Activated CD8-positive, alpha-beta memory T cell treated with anti-CD3 and anti-CD28 coated beads for 1 hour (primary cell): Measurements from ENCODE around the gene TELO2.

Experiments
- DNase-seq, 2 donors: peaks; one replicate each; pipeline ENCODE4 v3.0.0-alpha.2; 2020; ENCODE audit warnings: low read depth in 1 of 2; ENCODE audit errors: extremely low read depth in 1 of 2

TELO2 gene

GRCh38 chr16:1534021-1535020 is 41.2 kb downstream of the TELO2 start:
- DNase-seq = no peak

DNA sequence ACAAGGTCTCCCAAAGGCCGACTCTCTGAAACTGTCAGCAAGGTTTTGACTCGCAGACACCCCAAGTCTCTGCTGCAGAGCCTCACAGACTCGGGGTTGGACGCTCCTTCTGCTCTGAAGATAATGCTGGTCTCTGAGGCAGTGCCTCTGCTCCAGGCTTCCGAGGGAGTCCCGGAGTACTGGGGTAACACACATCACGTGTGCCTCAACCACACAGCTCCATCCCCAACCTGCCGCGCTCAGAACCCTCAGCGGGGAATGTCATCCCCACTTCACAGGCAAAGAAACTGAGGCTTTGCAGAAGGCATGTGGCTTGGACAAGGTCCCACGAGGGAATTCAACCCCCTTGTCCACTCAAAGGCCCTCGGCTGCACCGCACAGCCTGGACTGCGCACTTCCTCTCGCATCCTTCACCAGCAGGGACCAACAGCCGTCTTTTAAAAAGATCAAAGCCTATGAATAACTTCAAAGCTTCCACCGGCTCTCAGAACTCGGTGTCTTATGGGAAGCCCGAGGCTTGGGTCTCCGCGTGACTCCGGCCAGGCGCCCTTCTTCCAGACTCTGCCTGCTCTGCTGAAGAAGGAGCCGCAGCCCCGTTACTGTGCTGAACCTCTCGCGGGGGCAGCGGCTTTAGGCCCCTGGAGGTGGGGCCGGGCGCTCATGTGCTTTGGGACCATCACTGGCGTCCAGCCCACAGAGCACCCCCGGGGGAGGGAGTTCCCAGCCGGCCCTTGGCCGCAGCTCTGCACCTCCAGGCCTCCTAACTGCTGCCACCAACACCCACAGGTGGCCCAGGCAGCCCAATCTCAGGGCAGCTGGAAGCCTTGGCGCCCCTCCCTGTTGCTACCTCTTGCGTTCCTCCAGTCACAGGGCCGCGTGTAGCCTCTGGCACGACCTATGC is 42.5 kb downstream of the TELO2 start:
- DNase-seq = no peak

DNA sequence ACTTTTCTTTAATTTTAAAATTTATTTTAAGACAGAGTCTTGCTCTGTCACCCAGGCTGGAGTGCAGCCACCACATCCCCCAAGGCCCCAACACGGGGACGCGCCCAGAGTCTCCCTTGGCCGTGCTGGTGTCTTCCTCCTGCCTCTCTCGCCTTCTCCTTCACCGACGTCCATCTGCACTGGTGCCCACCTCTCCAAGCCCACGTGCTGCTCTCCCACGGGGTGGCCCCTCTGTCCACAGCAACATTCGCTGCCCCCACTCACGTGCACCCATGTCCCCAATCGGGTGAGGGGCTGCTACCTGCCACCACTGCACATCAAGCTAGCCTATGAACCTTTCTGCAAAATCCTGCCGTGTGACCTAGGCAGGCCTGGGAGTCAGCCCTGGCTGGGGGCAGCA is 43.4 kb downstream of the TELO2 start:
- no peak for DNase-seq

GRCh38 chr16:1537138-1537577 is 44.0 kb downstream of the TELO2 start:
- DNase-seq = no peak

DNA sequence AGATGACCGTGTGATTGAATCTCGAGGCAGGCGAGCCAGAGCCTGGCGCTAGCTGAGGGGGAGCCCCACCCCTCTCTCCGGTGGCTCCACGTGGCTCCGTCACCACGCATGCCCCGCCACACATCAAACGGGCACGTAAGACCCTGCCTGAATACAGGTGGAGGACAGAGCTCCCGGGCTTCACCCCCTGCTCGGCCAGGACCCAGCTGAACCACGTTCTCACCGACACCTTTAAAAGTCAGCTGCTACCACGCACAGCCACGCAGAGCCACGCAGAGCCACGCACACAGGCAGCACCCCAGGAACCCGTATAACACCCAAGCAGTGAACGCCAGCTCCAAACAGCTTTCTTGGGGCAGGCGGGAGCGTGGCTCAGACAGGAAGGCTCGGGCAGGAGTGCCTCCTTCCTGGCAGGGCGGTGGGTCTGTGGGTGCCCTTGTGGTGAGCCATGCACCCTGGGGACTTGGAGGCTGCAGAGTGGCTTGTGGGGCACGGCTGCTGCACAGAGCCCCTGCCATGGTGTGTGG is 44.7 kb downstream of the TELO2 start:
- DNase-seq = no peak

DNA sequence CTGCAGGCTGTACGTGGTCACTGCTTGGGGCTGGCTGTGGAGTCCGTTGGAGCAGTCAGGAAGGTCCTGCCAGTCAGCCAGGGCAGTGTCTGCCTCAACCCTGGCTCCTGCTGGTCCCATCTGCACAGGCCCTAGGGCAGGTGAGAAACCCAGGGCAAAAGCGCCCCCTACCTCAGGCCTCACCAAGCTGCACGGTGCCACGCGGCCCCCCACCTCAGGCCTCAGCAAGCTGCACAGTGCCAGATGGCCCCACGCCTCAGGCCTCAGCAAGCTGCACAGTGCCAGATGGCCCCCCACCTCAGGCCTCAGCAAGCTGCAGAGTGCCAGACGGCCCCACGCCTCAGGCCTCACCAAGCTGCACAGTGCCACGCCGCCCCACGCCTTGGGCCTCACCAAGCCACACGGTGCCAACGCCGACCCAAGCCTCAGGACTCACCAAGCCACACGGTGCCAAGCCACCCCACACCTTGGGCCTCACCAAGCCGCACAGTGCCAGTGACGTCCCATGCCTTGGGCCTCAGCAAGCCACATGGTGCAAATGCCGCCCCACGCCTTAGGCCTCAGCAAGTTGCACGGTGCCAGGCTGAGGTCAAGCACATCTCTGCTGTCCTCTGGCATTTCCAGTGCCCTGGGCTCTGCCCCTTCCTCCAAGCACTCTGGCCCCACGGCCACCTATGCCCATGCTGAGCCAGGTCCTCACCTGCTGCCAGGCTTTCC is 45.8 kb downstream of the TELO2 start:
- DNase-seq = no peak

- DNase-seq = no peak
These were observed 46.8 kb downstream of the TELO2 start for GRCh38 chr16:1539720-1540555.

- no peak for DNase-seq
These were observed 47.3 kb downstream of the TELO2 start for GRCh38 chr16:1540556-1540855.

GRCh38 chr16:1541293-1542165 is 48.4 kb downstream of the TELO2 start:
- DNase-seq = no peak

GRCh38 chr16:1542166-1542500 is 49.0 kb downstream of the TELO2 start:
- no peak for DNase-seq

GRCh38 chr16:1542533-1542932 is 49.4 kb downstream of the TELO2 start:
- no peak for DNase-seq

GRCh38 chr16:1543085-1543896 is 50.1 kb downstream of the TELO2 start:
- no peak for DNase-seq

- DNase-seq = no peak
These were observed 52.2 kb downstream of the TELO2 start for GRCh38 chr16:1545044-1546040.

GRCh38 chr16:1546430-1546829 is 53.3 kb downstream of the TELO2 start:
- no peak for DNase-seq

DNA sequence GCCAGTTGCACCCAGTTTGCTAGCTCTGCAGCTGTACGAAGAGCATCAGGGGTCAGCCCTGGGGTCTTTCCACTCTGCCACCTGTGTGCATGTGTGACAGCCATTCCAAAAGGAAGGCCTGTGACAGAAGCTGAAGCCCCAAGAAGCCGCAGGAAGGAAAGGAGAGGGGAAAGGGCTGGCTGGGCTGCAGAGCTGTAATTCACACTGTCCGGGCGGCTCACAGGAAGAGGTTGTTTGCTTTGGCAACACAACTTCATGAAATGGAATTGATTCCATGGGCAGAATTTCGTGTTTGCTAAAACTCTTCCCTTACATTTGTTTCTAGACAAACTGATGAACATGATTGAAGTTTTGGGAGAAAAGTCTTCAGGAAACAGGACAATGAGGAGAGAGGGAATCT is 55.1 kb downstream of the TELO2 start:
- no peak for DNase-seq

GRCh38 chr16:1548727-1549126 is 55.6 kb downstream of the TELO2 start:
- no peak for DNase-seq

DNA sequence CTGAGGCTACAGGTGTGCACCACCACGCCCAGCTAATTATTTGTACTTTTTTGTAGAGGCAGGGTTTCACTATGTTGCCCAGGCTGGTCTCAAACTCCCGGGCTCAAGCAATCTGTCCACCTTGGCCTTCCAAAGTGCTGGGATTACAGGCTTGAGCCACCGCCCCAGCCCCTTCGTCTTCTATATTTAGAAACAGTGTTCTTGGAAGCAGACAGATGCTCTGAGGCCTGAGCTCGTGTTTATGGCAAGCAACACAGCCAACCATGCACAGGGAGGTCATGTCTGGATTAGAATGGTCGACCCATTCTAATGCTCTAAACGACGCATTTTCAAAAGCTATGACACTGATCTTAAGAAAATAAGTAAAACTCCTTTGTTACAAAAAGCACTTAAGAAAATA is 56.9 kb downstream of the TELO2 start:
- DNase-seq = no peak
